ENCODE data around the gene PARVB.

- TF ChIP-seq CTCF (IDR thresholded peaks at IDR 0.05; ENCODE audit: extremely low read depth in 1 of 2, insufficient read depth in 1 of 2, low read depth in 1 of 2, low read length in 2 of 2) (no peak), POLR2A (IDR thresholded peaks at IDR 0.05; ENCODE audit: low read depth, low read length) (no peak), POLR2AphosphoS5 (IDR thresholded peaks at IDR 0.05; ENCODE audit: insufficient read depth, low read depth, low read length) (no peak), MAX (IDR thresholded peaks at IDR 0.05; ENCODE audit: insufficient read depth, insufficient read length) (no peak)
These were observed 108.6 kb downstream of the PARVB start for GRCh38 chr22:44132724-44133123.

All from endothelial cell of umbilical vein (primary cell).